T-helper 1 cell (primary cell): ENCODE data around the gene ZNF775.
A peak's percentile ranks its signal among the peaks of the same experiment; 100 is the strongest.

Experiments used
- DNase-seq, 5 donors: peaks; one replicate each; pipeline ENCODE4 v3.0.0-alpha.2; 2012 to 2020

ZNF775 gene

GRCh38 chr7:150351587-150352194, 27.4 kb upstream of the ZNF775 start:
- no peak for DNase-seq

DNA sequence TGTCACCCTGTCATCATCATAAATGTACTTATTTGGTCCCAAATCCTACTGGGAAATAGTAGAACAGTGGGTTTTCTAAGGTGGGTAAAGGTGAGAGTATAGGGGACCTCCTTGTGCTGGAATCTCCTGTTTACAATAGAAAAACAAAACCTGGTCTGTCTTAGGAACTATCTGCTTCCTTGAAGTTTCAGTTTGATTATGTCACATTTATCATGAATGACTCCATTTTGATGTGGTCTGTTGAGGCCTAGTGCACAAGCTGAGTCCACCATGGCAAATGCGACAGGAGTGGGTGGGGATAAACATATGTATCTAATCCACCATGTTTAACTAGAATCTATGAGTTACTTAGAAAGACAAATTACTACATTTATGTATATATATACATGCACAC, 23.5 kb upstream of the ZNF775 start:
- no peak for DNase-seq

DNA sequence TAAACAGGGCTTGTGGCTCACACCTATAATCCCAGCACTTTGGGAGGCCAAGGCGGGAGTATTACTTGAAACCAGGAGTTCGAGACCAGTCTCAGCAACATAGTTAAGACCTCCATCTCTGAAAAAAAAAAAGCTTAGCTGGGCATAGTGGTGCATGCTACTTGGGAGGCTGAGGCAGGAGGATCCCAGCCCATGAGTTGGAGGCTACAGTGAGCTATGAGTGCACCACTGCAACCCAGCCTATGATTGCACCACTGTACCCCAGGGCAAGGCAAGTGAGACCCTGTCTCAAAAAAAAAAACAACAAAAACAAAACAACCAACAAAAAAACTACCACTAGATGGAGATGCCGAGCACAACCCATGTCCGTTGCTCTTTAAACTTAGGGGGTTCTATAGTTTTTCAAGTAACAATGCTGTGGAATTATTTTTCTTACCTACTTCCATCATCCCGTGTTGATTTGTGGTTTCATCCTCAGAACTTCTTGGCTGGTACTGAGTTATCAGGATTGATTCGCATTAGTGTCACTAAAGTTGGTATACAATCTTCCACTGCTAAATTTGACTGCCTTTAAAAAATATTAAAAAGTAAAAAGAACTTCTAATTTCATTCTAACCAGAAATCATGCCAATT, 22.7 kb upstream of the ZNF775 start:
- DNase-seq = peak in 1 of 5 donors; percentile 53

GRCh38 chr7:150357270-150357669, 21.9 kb upstream of the ZNF775 start:
- peak in 4 of 5 donors; percentile 40 to 65 (median 54) for DNase-seq

DNA sequence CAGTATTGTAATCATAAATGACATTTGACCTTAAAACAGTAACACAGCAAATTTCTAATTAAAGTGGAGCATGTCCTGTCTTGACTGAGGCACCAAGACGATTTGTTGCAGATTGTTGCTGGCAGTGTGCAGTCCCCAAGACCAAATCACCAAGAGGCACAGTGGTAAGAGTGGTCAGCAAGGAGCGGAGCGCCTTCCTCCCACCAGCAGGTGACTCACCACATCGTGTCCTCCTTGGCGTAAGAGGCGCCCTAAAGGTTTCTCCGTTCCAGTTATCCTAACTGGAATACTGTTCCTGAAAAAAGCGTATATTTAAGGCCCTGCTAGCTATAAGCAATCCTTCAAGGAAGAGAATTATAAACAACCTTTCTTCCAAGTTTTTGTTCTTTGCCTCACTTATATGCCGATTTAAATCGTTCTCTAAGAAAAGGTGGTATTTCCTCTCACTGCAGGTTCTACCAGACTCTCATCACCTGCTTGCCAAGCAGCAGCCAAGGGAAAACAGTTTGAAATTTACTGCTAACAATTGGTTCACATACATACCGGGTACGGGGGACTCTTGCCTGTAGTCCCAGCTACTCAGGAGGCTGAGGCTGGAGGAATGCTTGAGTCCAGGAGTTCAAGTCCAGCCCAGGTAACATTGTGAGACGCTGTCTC, 21.2 kb upstream of the ZNF775 start:
- no peak for DNase-seq

- no peak for DNase-seq
Measured at GRCh38 chr7:150358433-150358832, 20.7 kb upstream of the ZNF775 start.

- no peak for DNase-seq
Measured at GRCh38 chr7:150358988-150359621, 20.0 kb upstream of the ZNF775 start.

- no peak for DNase-seq
Measured at GRCh38 chr7:150359622-150360362, 19.3 kb upstream of the ZNF775 start.

DNA sequence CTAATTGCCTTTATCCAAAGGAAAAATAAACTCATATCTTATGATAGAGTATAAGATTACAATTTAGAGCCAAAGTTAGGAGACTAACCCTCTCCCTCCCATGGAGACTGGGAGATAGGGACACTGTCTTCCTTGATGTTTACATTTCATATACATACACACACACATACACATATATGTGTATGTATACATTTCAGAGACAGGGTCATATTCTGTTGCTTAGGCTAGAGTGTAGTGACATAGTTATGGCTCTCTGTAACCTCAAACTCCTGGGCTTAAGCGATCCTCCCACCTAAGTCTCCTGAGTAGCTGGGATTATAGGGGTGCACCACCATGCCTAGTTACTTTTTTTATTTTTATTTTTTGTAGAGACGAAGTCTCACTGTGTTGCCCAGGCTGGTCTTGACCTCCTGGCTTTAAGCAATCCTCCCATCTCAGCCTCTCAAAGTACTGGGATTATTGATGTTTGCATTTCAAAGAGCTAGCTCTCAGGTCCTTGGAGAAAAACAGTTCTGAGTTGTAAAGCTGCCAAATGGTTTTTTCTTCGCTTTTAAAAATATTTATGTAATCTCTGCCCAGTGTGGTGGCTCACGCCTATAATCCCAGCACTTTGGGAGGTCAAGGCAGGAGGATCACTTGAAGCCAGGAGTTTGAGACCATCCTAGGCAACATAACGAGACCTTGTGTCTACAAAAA, 18.6 kb upstream of the ZNF775 start:
- DNase-seq = no peak

GRCh38 chr7:150361402-150361801, 17.7 kb upstream of the ZNF775 start:
- no peak for DNase-seq

- no peak for DNase-seq
Measured at GRCh38 chr7:150361807-150362621, 17.1 kb upstream of the ZNF775 start.

DNA sequence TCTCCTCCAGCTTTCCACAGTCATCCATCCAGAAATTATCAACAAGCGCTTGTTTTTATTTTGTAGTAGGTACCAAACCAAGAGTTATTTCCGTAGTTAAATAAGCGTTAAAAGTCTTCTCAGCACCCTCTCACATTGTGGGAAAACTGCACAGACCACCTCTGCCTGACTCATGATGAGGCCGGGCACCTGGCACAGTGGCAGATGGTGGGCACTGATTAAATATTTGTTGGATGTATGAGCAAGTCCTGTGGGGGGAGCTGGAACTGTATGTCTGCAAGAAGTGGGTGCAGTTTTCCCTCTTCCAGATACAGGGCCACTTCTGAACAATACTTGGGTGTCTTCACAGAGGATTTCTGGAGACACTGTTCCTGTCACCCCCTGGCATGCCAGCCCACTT, 15.8 kb upstream of the ZNF775 start:
- no peak for DNase-seq

- DNase-seq = peak in 1 of 5 donors; percentile 42
Measured at GRCh38 chr7:150363872-150364271, 15.3 kb upstream of the ZNF775 start.

DNA sequence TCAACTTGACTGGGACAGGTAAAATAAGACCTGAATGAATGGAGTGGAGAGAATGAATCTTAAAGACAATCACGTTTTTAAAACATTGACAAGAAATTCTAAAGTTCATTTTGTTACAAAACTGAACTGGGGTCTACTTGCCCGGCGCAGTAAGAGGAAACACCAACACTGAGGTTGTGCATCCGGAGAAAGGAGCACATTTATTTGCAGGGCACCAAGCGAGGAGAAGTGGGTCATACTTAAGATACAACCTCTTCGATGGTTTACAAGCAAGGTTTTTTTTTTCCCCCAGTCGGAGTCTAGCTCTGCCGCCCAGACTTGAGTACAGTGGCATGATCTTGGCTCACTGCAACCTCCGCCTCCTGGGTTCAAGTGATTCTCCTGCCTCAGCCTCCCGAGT, 13.9 kb upstream of the ZNF775 start:
- no peak for DNase-seq

DNA sequence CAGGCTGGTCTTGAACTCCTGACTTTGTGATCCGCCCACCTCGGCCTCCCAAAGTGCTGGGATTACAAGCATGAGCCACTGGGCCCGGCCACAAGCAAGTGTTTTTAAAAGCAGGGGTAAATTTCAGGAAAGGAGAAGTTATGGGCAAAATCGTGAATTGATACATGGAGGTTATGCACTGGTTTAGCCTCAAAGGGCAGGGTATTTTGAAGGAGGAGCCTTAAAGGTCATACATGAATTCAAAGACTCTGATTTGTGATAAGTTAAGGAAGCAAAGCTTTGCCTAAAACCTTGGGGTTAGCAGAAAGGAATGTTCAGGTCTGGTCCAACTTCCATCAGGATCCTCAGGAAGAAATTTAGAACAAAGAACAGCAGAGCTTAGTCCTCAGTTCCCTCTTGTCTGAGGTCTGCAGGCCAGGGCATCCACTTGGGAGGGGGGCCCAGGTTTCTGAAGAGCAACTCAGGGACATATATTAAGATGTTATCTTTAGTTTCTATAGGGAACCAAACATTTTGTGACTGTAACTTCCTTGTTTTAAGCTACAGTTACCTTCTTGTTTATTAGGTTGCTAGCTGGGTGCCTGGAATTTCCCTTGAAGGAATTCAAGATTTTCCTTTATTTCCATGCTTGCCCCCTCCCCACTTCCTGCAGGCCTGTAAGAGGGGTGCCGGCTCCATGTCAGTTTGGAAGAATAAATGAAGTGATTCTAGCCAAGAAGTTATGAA, 13.3 kb upstream of the ZNF775 start:
- no peak for DNase-seq

DNA sequence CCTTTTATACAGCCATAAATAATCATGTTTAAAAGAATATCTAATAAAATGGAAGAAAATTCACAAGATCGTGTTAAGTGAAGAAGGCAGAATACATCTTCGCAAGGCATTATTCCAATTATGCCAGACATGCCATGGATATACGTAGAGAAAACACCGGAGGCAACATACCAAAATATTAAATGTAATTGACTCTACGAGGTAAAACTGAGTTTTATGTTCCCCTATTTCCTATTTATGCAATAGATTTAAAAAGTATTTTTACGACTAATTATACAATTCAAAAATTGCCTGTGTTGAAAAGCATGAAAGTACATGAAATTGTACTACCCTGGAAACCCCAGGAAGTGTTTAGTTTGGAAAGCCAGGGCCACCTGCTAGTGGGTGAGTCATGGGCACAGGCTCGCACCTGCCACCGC, 11.4 kb upstream of the ZNF775 start:
- no peak for DNase-seq

GRCh38 chr7:150368096-150368883, 10.8 kb upstream of the ZNF775 start, which contains the start of gene REPIN1:
Gene REPIN1, plus strand, starts transcription at chr7:150368822. Its CDS starts 890 bp downstream, at chr7:150369712.
- DNase-seq = peak; percentile 60 to 80 (median 72)

DNA sequence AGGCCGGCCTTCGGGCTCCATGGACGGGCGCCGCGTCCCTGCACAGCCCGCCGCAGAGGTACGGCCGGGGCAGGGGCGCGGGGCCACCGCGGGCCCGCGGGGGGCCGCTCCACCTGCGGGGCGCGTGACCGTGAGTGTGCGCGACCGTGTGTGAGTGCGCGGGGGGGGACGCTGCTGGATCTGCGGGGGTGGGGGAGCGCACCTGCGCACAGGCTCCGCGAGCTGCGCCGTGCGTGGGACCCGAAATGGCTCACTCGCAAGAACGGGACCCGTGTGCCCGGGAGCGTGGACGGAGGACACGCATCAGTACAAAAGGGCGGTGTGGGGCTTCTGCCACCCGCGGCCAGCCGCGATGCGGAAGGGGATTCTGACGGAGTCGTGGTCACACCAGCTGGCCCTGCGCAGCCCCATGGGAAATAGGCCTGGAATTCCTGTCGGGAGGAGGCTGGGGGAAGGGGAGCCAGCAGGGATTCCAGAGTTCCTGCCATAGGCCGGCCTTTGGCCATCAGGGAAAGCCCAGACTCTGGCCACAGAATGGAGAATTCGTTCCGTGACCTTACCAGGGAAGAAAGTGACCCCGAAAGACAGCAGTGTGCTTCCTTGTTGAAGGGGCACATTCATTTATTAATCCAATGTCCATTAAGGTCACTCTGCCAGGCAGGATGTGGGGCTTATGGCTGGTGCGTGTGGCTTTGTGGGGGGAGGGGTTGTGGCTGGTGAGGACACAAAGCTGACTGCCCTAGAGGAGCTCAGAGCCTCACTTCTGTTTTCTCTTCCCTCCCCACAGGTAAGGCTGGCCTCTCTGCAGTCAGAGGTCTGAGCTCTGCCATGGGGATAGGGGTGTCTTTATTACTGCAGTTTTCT, 10.0 kb upstream of the ZNF775 start:
- DNase-seq = peak in 4 of 5 donors; percentile 40 to 56 (median 50)
